Keratinocyte (primary cell): ENCODE measurements around the gene LHPP. TPM values are rescaled to one million over a fixed set of nuclear protein-coding genes. Genes with fewer than 3 reads are reported as not detected.

Experiments used
- DNase-seq: peaks from one replicate; pipeline ENCODE4 v3.0.0-alpha.2; 2011; ENCODE audit warnings: low read depth, missing footprints, low spot score
- FAIRE-seq: peaks from 2 replicates; lab custom pipeline; 2011; peaks lifted over from hg19 to GRCh38; lab: Jason Lieb, UNC
- H2AFZ ChIP-seq: 2 replicates; pipeline ENCODE4 v1.6.0; 2012; ENCODE audit warnings: low read length, control low read depth, inconsistent platforms; ENCODE audit not compliant: control insufficient read depth
- H3K27ac ChIP-seq: 2 replicates; pipeline ENCODE4 v1.5.1; 2011; ENCODE audit warnings: low read length; ENCODE audit not compliant: control insufficient read depth, insufficient read depth
- H3K27me3 ChIP-seq: 3 replicates; pipeline ENCODE4 v1.6.0; 2011; ENCODE audit warnings: low read length; ENCODE audit not compliant: control insufficient read depth, insufficient read depth; ENCODE audit errors: extremely low read depth
- H3K36me3 ChIP-seq, 2 experiments: 2 replicates in 1 of 2; 3 replicates in 1 of 2; pipeline ENCODE4 v1.5.1; 2011; ENCODE audit warnings: low read length in 2 of 2, mild to moderate bottlenecking in 1 of 2; ENCODE audit not compliant: control insufficient read depth in 2 of 2, insufficient read depth in 2 of 2; ENCODE audit errors: extremely low read depth in 1 of 2
- H3K4me1 ChIP-seq: 3 replicates; pipeline ENCODE4 v1.5.1; 2011; ENCODE audit warnings: low read length; ENCODE audit not compliant: control insufficient read depth, insufficient read depth; ENCODE audit errors: extremely low read depth
- H3K4me2 ChIP-seq: 3 replicates; pipeline ENCODE4 v1.6.0; 2011; ENCODE audit warnings: low read depth, low read length; ENCODE audit not compliant: control insufficient read depth, insufficient read depth; ENCODE audit errors: extremely low read depth
- H3K4me3 ChIP-seq, 3 experiments: fragments of 200-600 bp in 1 of 3; sonication (generic) in 1 of 3; 2 replicates in 2 of 3; 3 replicates in 1 of 3; pipeline ENCODE4 v1.5.1; 2011 to 2016; ENCODE audit warnings: low read length in 3 of 3, mild to moderate bottlenecking in 3 of 3, control low read depth in 2 of 3, inconsistent platforms in 1 of 3, low read depth in 1 of 3, mixed read lengths in 1 of 3, mixed run types in 1 of 3, moderate library complexity in 1 of 3; ENCODE audit not compliant: control insufficient read depth in 2 of 3, insufficient read depth in 2 of 3; ENCODE audit errors: extremely low read depth in 1 of 3
- H3K79me2 ChIP-seq: 2 replicates; pipeline ENCODE4 v1.6.0; 2012; ENCODE audit warnings: low read length; ENCODE audit not compliant: control insufficient read depth, insufficient read depth
- H3K9ac ChIP-seq: 3 replicates; pipeline ENCODE4 v1.6.0; 2011; ENCODE audit warnings: low read length; ENCODE audit not compliant: control insufficient read depth, insufficient read depth; ENCODE audit errors: extremely low read depth
- H3K9me1 ChIP-seq: 3 replicates; pipeline ENCODE4 v1.6.0; 2011; ENCODE audit warnings: low read length; ENCODE audit not compliant: control insufficient read depth, insufficient read depth; ENCODE audit errors: extremely low read depth
- H3K9me3 ChIP-seq: 2 replicates; pipeline ENCODE4 v1.5.1; 2012; ENCODE audit warnings: low read depth, low read length; ENCODE audit not compliant: control insufficient read depth
- H4K20me1 ChIP-seq: 3 replicates; pipeline ENCODE4 v1.6.0; 2011; ENCODE audit warnings: low read length; ENCODE audit not compliant: control insufficient read depth, insufficient read depth; ENCODE audit errors: extremely low read depth
- EZH2 ChIP-seq: IDR thresholded peaks from one replicate; pipeline ENCODE4 v1.6.1; 2012; ENCODE audit warnings: inconsistent platforms, mild to moderate bottlenecking, low read length, moderate library complexity
- dilution Hi-C: fragments of 300-500 bp; cut with MboI; formaldehyde crosslinking; loops from one replicate; pipeline ENCODE4 v1.7.0; 2020; ENCODE audit warnings: low sequenced_read_pairs; ENCODE audit not compliant: extremely low pct_ligation_motif_present
- polyA plus RNA-seq, 5 experiments: library from polyadenylated mRNA; depleted of rRNA in 3 of 5; stranded (reverse) in 3 of 5; stranded (forward) in 1 of 5; unstranded in 1 of 5; fragments of >200 nt; gene quantifications; 1 replicate in 1 of 5; 2 replicates in 3 of 5; 3 replicates in 1 of 5; pipeline versions ENCODE4 v1.2.1 to v1.2.3, GENCODE V29; 2011 to 2012; ENCODE audit warnings: missing spikeins in 2 of 5, low read depth in 1 of 5, low replicate concordance in 1 of 5
- TF ChIP-seq, protein P1 (sequence below), 3 experiments: IDR thresholded peaks in 1 of 3; conservative IDR thresholded peaks in 1 of 3; optimal IDR thresholded peaks in 1 of 3; 2 replicates in 2 of 3; 3 replicates in 1 of 3; pipeline versions ENCODE3 to v1.5.1; 2011; ENCODE audit warnings: low read length in 3 of 3, mild to moderate bottlenecking in 3 of 3, moderate library complexity in 2 of 3, control low read depth in 1 of 3, inconsistent platforms in 1 of 3; ENCODE audit not compliant: insufficient read depth in 2 of 3; ENCODE audit errors: extremely low read depth in 1 of 3

LHPP gene
- polyA plus RNA-seq, 1 donor (not counting 4 experiments of a cell fraction or from before 2014, with no cell fraction given): 13.1 TPM

DNA sequence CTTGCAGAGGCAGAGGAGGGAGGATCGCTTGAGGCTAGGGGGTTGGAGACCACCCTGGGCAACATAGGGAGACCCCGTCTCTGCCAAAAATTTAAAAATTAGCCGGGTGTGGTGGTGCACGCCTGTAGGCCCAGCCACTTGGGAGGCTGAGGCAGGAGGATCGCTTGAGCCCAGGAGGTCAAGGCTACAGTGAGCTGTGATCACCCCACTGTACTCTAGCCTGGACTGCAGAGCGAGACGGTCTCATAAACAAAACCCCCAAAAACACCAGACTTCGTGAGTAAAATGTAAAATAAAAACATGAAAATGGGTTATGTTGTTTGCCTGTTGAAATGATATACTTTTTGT lies 699 bp downstream of the LHPP start:
- dilution Hi-C loops: no loop called here
- H3K9ac ChIP-seq: peak overlapping the region; percentile 75
- H2AFZ ChIP-seq: peak overlapping the region; percentile 92
- H3K9me3 ChIP-seq: no peaks in the 10 kb centered on the region
- peak overlapping the region; percentile 67 for H3K4me2 ChIP-seq
- FAIRE-seq (no peak), DNase-seq (no peak)
- H3K79me2 ChIP-seq: peaks cover 11% of the 10 kb centered on the region
- peaks cover 0 to 2% of the 10 kb centered on the region in 2 experiments for H3K36me3 ChIP-seq
- H3K4me1 ChIP-seq: peaks cover 8% of the 10 kb centered on the region
- no peaks in the 10 kb centered on the region for H4K20me1 ChIP-seq
- H3K4me3 ChIP-seq: peak overlapping the region; percentile 76 to 81 (median 81)
- H3K27me3 ChIP-seq: no peaks in the 10 kb centered on the region
- H3K27ac ChIP-seq: peak overlapping the region; percentile 71
- H3K9me1 ChIP-seq: no peaks in the 10 kb centered on the region
- TF ChIP-seq EZH2: no peak
- TF ChIP-seq, protein P1, sequence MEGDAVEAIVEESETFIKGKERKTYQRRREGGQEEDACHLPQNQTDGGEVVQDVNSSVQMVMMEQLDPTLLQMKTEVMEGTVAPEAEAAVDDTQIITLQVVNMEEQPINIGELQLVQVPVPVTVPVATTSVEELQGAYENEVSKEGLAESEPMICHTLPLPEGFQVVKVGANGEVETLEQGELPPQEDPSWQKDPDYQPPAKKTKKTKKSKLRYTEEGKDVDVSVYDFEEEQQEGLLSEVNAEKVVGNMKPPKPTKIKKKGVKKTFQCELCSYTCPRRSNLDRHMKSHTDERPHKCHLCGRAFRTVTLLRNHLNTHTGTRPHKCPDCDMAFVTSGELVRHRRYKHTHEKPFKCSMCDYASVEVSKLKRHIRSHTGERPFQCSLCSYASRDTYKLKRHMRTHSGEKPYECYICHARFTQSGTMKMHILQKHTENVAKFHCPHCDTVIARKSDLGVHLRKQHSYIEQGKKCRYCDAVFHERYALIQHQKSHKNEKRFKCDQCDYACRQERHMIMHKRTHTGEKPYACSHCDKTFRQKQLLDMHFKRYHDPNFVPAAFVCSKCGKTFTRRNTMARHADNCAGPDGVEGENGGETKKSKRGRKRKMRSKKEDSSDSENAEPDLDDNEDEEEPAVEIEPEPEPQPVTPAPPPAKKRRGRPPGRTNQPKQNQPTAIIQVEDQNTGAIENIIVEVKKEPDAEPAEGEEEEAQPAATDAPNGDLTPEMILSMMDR (optimal IDR thresholded peaks at IDR 0.05 in 1 of 3, IDR thresholded peaks at IDR 0.05 in 1 of 3, conservative IDR thresholded peaks at IDR 0.05 in 1 of 3; ENCODE audit: extremely low read depth in 1 of 3, insufficient read depth in 2 of 3, low read length in 3 of 3): no peak

DNA sequence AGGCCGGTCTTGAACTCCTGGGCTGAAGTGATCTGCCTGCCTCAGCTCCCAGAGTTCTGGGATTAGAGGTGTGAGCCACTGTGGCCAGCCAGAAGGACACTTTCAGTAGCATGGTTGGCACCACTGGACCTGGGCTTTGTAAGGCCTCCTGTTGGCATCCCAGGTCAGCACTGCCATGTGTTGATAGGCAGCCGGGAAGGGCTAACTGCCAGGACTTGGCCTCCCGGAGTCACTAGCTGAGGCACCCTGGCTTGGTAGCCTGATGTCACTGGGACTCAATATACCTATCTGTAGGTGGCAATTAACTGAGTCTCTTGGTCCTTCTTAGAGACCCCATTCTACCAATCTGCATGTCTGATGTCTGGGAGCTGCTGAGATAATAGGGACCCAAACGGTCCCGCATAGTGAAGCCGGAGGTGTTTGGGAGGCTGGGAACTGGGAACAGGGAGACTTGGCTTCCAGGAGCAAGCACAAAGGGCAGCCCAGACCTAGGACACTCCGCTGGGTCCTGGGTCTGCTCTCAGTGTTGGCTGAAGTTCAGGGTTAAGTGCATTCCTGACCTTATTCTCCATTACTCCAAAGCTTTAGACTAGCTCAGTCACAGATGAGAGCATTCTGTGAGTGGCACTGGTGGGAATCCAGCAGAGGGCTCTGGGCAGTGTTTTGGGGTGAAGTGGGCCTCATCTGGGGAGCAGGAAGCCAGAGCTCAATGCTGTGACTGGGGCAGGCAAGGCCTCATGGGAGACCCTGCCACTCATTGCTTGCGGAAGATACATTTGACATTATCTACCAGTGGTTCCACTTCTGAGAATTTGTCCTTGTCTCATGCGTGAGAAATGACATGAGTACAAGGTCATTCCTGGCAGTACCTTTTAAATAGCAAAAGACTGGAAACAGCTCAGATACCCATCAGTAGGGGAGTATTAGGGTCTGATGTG lies 2.7 kb downstream of the LHPP start:
- no peak overlapping the region for H2AFZ ChIP-seq

More for the DNA sequence above, 2.7 kb downstream of the LHPP start:
- Histone ChIP-seq H4K20me1 (no peaks in the 10 kb centered on the region), H3K27ac (no peak overlapping the region), H3K4me3 (no peak overlapping the region), H3K27me3 (no peaks in the 10 kb centered on the region), H3K36me3 (peaks cover 0 to 2% of the 10 kb centered on the region in 2 experiments), H3K79me2 (peaks cover 16% of the 10 kb centered on the region), H3K9me3 (no peaks in the 10 kb centered on the region), H3K4me1 (peaks cover 3% of the 10 kb centered on the region), H3K9ac (no peak overlapping the region), H3K4me2 (no peak overlapping the region), H3K9me1 (no peaks in the 10 kb centered on the region)
- FAIRE-seq (no peak), DNase-seq (no peak)
- dilution Hi-C loops: no loop called here
- TF ChIP-seq, protein P1 (optimal IDR thresholded peaks at IDR 0.05 in 1 of 3, IDR thresholded peaks at IDR 0.05 in 1 of 3, conservative IDR thresholded peaks at IDR 0.05 in 1 of 3; ENCODE audit: extremely low read depth in 1 of 3, insufficient read depth in 2 of 3, low read length in 3 of 3): no peak
- TF ChIP-seq EZH2: no peak
